Thyroid gland (tissue), 4 donors: ENCODE measurements around the gene MARCHF9.

ENCODE experiments used
- CTCF ChIP-seq, 6 experiments: fragments of 200-600 bp in 3 of 6; fragments of 450-650 bp in 3 of 6; sonication (generic) in 3 of 6; IDR thresholded peaks; one replicate each; pipeline ENCODE4 v1.5.1; 2016 to 2019; ENCODE audit warnings: antibody characterized with exemption in 6 of 6, mild to moderate bottlenecking in 2 of 6, inconsistent platforms in 1 of 6, moderate library complexity in 1 of 6
- POLR2A ChIP-seq, 2 donors: fragments of 450-650 bp; IDR thresholded peaks; one replicate each; pipeline ENCODE4 v1.6.1; 2017; ENCODE audit warnings: antibody characterized with exemption in 2 of 2, mild to moderate bottlenecking in 2 of 2, moderate library complexity in 1 of 2

DNA sequence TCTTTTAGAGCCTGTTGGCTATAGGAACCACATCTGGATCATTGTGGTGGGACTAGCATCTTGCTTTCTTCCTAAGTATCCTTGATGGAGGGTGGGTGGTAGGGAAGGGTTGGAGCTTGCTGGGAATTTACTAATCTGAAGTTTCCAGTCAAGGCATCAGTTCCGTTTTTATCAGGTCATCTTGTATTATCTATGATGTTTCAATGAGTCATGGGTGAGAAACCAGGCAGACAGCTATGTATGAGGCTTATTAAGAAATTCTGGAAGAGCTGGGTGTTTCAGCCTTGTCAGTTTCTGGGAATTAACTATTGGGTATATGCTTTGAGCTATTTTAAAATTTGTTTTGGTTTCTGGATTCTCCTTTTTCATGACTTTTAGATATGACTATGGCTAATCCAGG lies 39.0 kb downstream of the MARCHF9 start:
- TF ChIP-seq CTCF (IDR thresholded peaks at IDR 0.05) (no peak), POLR2A (IDR thresholded peaks at IDR 0.05) (no peak)
